Measurements from ENCODE around the gene PNPLA2.

GRCh38 chr11:855330-855674, 36.6 kb downstream of the PNPLA2 start:
- no peak for TF ChIP-seq ARNTL (CRISPR knock-in tag; IDR thresholded peaks at IDR 0.05; ENCODE audit: borderline replicate concordance, low read depth)
- no peak for TF ChIP-seq PATZ1 (CRISPR knock-in tag; IDR thresholded peaks at IDR 0.05; ENCODE audit: borderline replicate concordance)
- TF ChIP-seq CREB5 (CRISPR knock-in tag; IDR thresholded peaks at IDR 0.05; ENCODE audit: low read depth), result no peak
- TF ChIP-seq GLIS3 (CRISPR knock-in tag; IDR thresholded peaks at IDR 0.05), result no peak
- TF ChIP-seq CSRNP3 (CRISPR knock-in tag; IDR thresholded peaks at IDR 0.05), result no peak
- no peak for TF ChIP-seq TCF4 (CRISPR knock-in tag; IDR thresholded peaks at IDR 0.05; ENCODE audit: borderline replicate concordance)
- no peak for TF ChIP-seq CSDC2 (CRISPR knock-in tag; IDR thresholded peaks at IDR 0.05)
